ENCODE data around the gene CIAO3. TPM values are rescaled to one million over a fixed set of nuclear protein-coding genes. Genes with fewer than 3 reads are reported as not detected.

Gene CIAO3
- total and polyA plus RNA-seq, 12 donors: 18.7 to 62.9 (median 26.1) TPM

GRCh38 chr16:779561-779960, 38.8 kb upstream of the CIAO3 start:
- intact Hi-C loops (cut with DNase I): no loop called here
- H3K36me3 ChIP-seq: no peaks in the 10 kb centered on the region
- no peak overlapping the region for H3K4me3 ChIP-seq
- H3K27me3 ChIP-seq: peaks cover 4 to 58% (median 45%) of the 10 kb centered on the region in 7 donors
- ATAC-seq (no peak), DNase-seq (no peak)
- TF ChIP-seq CTCF (IDR thresholded peaks at IDR 0.05): no peak
- H3K27ac ChIP-seq: no peak overlapping the region
- H3K4me1 ChIP-seq: peaks cover 0 to 9% (median 6%) of the 10 kb centered on the region in 9 donors
- H3K9me3 ChIP-seq: no peaks in the 10 kb centered on the region
- WGBS, 2 donors: 72 to 74% methylated on average over 13 of the region's 13 CpGs

GRCh38 chr16:778909-779527, 38.2 kb upstream of the CIAO3 start:
- H3K9me3 ChIP-seq: no peaks in the 10 kb centered on the region
- no peak overlapping the region for H3K4me3 ChIP-seq
- WGBS, 2 donors: 86 to 91% methylated on average over 6 of the region's 6 CpGs
- peaks cover 0 to 8% (median 6%) of the 10 kb centered on the region in 9 donors for H3K4me1 ChIP-seq
- H3K27ac ChIP-seq: no peak overlapping the region
- no peak for TF ChIP-seq CTCF (IDR thresholded peaks at IDR 0.05)
- ATAC-seq (no peak), DNase-seq (no peak)
- H3K36me3 ChIP-seq: no peaks in the 10 kb centered on the region
- intact Hi-C loops (cut with DNase I): no loop called here
- peaks cover 4 to 63% (median 45%) of the 10 kb centered on the region in 7 donors for H3K27me3 ChIP-seq

GRCh38 chr16:778447-778846, 37.6 kb upstream of the CIAO3 start:
- H3K36me3 ChIP-seq: no peaks in the 10 kb centered on the region
- 77 to 78% methylated on average over 11 of the region's 11 CpGs for WGBS, 2 donors
- peaks cover 0 to 2% (median under 1%) of the 10 kb centered on the region in 9 donors for H3K4me1 ChIP-seq
- ATAC-seq (no peak), DNase-seq (no peak)
- no peak for TF ChIP-seq CTCF (IDR thresholded peaks at IDR 0.05)
- no peak overlapping the region for H3K27ac ChIP-seq
- no peaks in the 10 kb centered on the region for H3K9me3 ChIP-seq
- peaks cover 4 to 63% (median 45%) of the 10 kb centered on the region in 7 donors for H3K27me3 ChIP-seq
- no peak overlapping the region for H3K4me3 ChIP-seq
- intact Hi-C loops (cut with DNase I): no loop called here

- peaks cover 4 to 58% (median 39%) of the 10 kb centered on the region in 7 donors for H3K27me3 ChIP-seq
- WGBS, 2 donors: 17 to 21% methylated on average over 16 of the region's 16 CpGs
Measured at GRCh38 chr16:777826-778225, 37.0 kb upstream of the CIAO3 start.

More at GRCh38 chr16:777826-778225, 37.0 kb upstream of the CIAO3 start:
- Histone ChIP-seq H3K9me3 (no peaks in the 10 kb centered on the region), H3K36me3 (no peaks in the 10 kb centered on the region), H3K4me1 (no peaks in the 10 kb centered on the region), H3K27ac (no peak overlapping the region), H3K4me3 (no peak overlapping the region)
- intact Hi-C loops (cut with DNase I): no loop called here
- no peak for TF ChIP-seq CTCF (IDR thresholded peaks at IDR 0.05)
- DNase-seq (no peak), ATAC-seq (no peak)
